GM23248 (cell line): ENCODE measurements around the gene DUSP16. TPM values are rescaled to one million over a fixed set of nuclear protein-coding genes. Genes with fewer than 3 reads are reported as not detected.

ENCODE experiments used
- DNase-seq: peaks from one replicate; pipeline ENCODE4 v3.0.0-alpha.2; 2015
- H2AFZ ChIP-seq: fragments of 200-600 bp; sonication (generic); 2 replicates; pipeline ENCODE4 v1.6.1; 2016; ENCODE audit warnings: antibody characterized with exemption
- H3F3A ChIP-seq: fragments of 200-600 bp; sonication (generic); 2 replicates; pipeline ENCODE4 v1.6.1; 2016; ENCODE audit warnings: mild to moderate bottlenecking, antibody characterized with exemption, mixed run types; ENCODE audit not compliant: insufficient read depth
- H3K27ac ChIP-seq: fragments of 200-600 bp; sonication (generic); 2 replicates; pipeline ENCODE4 v1.5.1; 2016; ENCODE audit warnings: mild to moderate bottlenecking
- H3K27me3 ChIP-seq: fragments of 200-600 bp; sonication (generic); replicated peaks from 2 replicates; pipeline ENCODE4 v1.6.1; 2016; ENCODE audit warnings: mild to moderate bottlenecking; ENCODE audit not compliant: insufficient read depth
- H3K36me3 ChIP-seq: fragments of 200-600 bp; sonication (generic); 2 replicates; pipeline ENCODE4 v1.6.1; 2016; ENCODE audit warnings: low read depth, mild to moderate bottlenecking
- H3K4me1 ChIP-seq: fragments of 200-600 bp; sonication (generic); 2 replicates; pipeline ENCODE4 v1.6.1; 2016; ENCODE audit warnings: mild to moderate bottlenecking; ENCODE audit not compliant: insufficient read depth
- H3K4me2 ChIP-seq: fragments of 200-600 bp; sonication (generic); one replicate; pipeline ENCODE4 v1.6.1; 2016; ENCODE audit warnings: mild to moderate bottlenecking; ENCODE audit not compliant: unreplicated experiment
- H3K4me3 ChIP-seq: fragments of 200-600 bp; sonication (generic); 2 replicates; pipeline ENCODE4 v1.5.1; 2016; ENCODE audit warnings: mild to moderate bottlenecking
- H3K79me2 ChIP-seq: fragments of 200-600 bp; sonication (generic); 2 replicates; pipeline ENCODE4 v1.6.1; 2016; ENCODE audit warnings: mild to moderate bottlenecking; ENCODE audit not compliant: insufficient read depth
- H3K9ac ChIP-seq: fragments of 200-600 bp; sonication (generic); 2 replicates; pipeline ENCODE4 v1.6.1; 2016; ENCODE audit warnings: mild to moderate bottlenecking
- H3K9me2 ChIP-seq: fragments of 200-600 bp; sonication (generic); 2 replicates; pipeline ENCODE4 v1.6.1; 2016; ENCODE audit warnings: mixed run types, mild to moderate bottlenecking, moderate library complexity; ENCODE audit not compliant: insufficient read depth
- H3K9me3 ChIP-seq: fragments of 200-600 bp; sonication (generic); one replicate; pipeline ENCODE4 v1.6.1; 2017; ENCODE audit warnings: low read depth
- H4K20me1 ChIP-seq: fragments of 200-600 bp; sonication (generic); 2 replicates; pipeline ENCODE4 v1.6.0; 2016; ENCODE audit not compliant: insufficient read depth
- EZH2 ChIP-seq: fragments of 200-600 bp; sonication (generic); IDR thresholded peaks from 2 replicates; pipeline ENCODE4 v1.6.1; 2018; ENCODE audit warnings: antibody characterized with exemption, mild to moderate bottlenecking; ENCODE audit not compliant: insufficient read depth, poor library complexity, severe bottlenecking
- EZH2phosphoT487 ChIP-seq: fragments of 200-600 bp; sonication (generic); IDR thresholded peaks from 2 replicates; pipeline ENCODE4 v1.6.1; 2018; ENCODE audit warnings: antibody characterized with exemption, moderate library complexity, mild to moderate bottlenecking, low read depth; ENCODE audit not compliant: insufficient read depth
- WGBS, 2 experiments: methylation state at CpG; one replicate each; pipeline ENCODE4 v1.1.6; 2015 to 2017; ENCODE audit warnings: low lambda C conversion rate in 2 of 2, low coverage in 1 of 2; ENCODE audit errors: missing lambda C conversion rate in 2 of 2; 5-methylcytosine and 5-hydroxymethylcytosine counted together
- in situ Hi-C: fragments of 300-500 bp; cut with MboI; formaldehyde crosslinking; loops from 2 replicates; pipeline ENCODE4 v1.15.0; 2020
- polyA plus RNA-seq: library from polyadenylated mRNA; unstranded; fragments of >200 nt; fragmentation: Nextera tagmentation; extraction: Ambion mirVana; gene quantifications from 2 replicates; pipeline ENCODE4 v1.2.1, GENCODE V29; 2016
- total RNA-seq: library from RNA; depleted of rRNA; stranded (reverse); fragments of >200 nt; shearing (Covaris generic); gene quantifications from 2 replicates; pipeline ENCODE4 v1.2.3, GENCODE V29; 2014

Gene DUSP16
- total and polyA plus RNA-seq, 2 experiments from 2014 or later = 1.1 to 2.8 TPM

- in situ Hi-C loops = no loop called here
- no peak for DNase-seq
- H3K4me2 ChIP-seq = no peak overlapping the region
- no peak overlapping the region for H3K4me3 ChIP-seq
- no peaks in the 10 kb centered on the region for H3K36me3 ChIP-seq
- H3K27me3 ChIP-seq = no peaks in the 10 kb centered on the region
- peaks cover 18% of the 10 kb centered on the region; the same call in 1 of the 2 replicates for H3F3A ChIP-seq
- 96 to 99% methylated on average over 2 of the region's 2 CpGs for WGBS, 2 experiments
- no peaks in the 10 kb centered on the region for H3K79me2 ChIP-seq
- no peak overlapping the region for H2AFZ ChIP-seq
- TF ChIP-seq EZH2phosphoT487 (no peak), EZH2 (no peak)
- H3K9ac ChIP-seq = no peak overlapping the region
- no peak overlapping the region for H3K27ac ChIP-seq
- peaks cover 13% of the 10 kb centered on the region for H3K4me1 ChIP-seq
- no peaks in the 10 kb centered on the region for H3K9me3 ChIP-seq
- H4K20me1 ChIP-seq = no peaks in the 10 kb centered on the region
- H3K9me2 ChIP-seq = no peaks in the 10 kb centered on the region
Observed at GRCh38 chr12:12445882-12446181, 116.8 kb downstream of the DUSP16 start.

- no peaks in the 10 kb centered on the region for H3K27me3 ChIP-seq
- no peaks in the 10 kb centered on the region for H4K20me1 ChIP-seq
- no peak overlapping the region for H3K9ac ChIP-seq
- H3K4me1 ChIP-seq = peaks cover 13% of the 10 kb centered on the region
- no peak overlapping the region for H3K4me2 ChIP-seq
- WGBS, 2 experiments = 96 to 97% methylated on average over 4 of the region's 4 CpGs
- H3K9me3 ChIP-seq = no peaks in the 10 kb centered on the region
- H3K4me3 ChIP-seq = no peak overlapping the region
- no peaks in the 10 kb centered on the region for H3K9me2 ChIP-seq
- no peak overlapping the region for H2AFZ ChIP-seq
- TF ChIP-seq EZH2phosphoT487 (no peak), EZH2 (no peak)
- no peaks in the 10 kb centered on the region for H3K36me3 ChIP-seq
- no peak overlapping the region for H3K27ac ChIP-seq
- H3K79me2 ChIP-seq = no peaks in the 10 kb centered on the region
- peaks cover 18% of the 10 kb centered on the region; the same call in 1 of the 2 replicates for H3F3A ChIP-seq
- DNase-seq = no peak
- in situ Hi-C loops = no loop called here
Observed at GRCh38 chr12:12445165-12445881, 117.3 kb downstream of the DUSP16 start.

DNA sequence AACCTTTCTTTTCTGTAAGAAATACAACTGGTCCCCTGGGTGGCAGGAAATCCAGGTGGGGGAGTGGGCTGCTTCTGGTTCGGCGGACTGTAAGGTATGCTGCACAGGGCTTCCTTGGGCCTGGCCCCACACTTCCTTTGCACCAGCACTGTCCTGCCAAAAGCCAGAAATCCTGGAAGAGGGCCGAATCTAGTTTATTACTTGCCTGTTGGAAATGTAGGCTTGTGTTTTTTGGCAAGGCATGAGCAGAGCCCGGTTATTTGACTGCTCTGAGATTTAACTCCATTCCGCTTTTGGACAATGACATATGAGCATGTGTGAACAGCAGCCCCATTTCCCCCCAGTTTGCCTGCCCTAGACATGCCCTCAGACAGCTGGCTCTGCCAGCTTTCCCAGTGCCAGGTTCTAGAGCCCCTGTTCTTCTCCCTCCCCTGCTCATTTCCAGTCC, 119.2 kb downstream of the DUSP16 start:
- H3F3A ChIP-seq = peaks cover 18% of the 10 kb centered on the region; the same call in 1 of the 2 replicates
- no peak overlapping the region for H2AFZ ChIP-seq
- 60 to 65% methylated on average over 5 of the region's 5 CpGs for WGBS, 2 experiments
- H3K4me2 ChIP-seq = no peak overlapping the region
- H4K20me1 ChIP-seq = no peaks in the 10 kb centered on the region
- no peaks in the 10 kb centered on the region for H3K9me2 ChIP-seq
- DNase-seq = no peak
- in situ Hi-C loops = no loop called here
- no peak overlapping the region for H3K4me3 ChIP-seq
- no peaks in the 10 kb centered on the region for H3K9me3 ChIP-seq
- H3K36me3 ChIP-seq = no peaks in the 10 kb centered on the region
- no peaks in the 10 kb centered on the region for H3K79me2 ChIP-seq
- H3K27ac ChIP-seq = no peak overlapping the region
- H3K4me1 ChIP-seq = peaks cover 13% of the 10 kb centered on the region
- no peak for TF ChIP-seq EZH2phosphoT487
- TF ChIP-seq EZH2 = no peak
- no peak overlapping the region for H3K9ac ChIP-seq
- no peaks in the 10 kb centered on the region for H3K27me3 ChIP-seq

DNA sequence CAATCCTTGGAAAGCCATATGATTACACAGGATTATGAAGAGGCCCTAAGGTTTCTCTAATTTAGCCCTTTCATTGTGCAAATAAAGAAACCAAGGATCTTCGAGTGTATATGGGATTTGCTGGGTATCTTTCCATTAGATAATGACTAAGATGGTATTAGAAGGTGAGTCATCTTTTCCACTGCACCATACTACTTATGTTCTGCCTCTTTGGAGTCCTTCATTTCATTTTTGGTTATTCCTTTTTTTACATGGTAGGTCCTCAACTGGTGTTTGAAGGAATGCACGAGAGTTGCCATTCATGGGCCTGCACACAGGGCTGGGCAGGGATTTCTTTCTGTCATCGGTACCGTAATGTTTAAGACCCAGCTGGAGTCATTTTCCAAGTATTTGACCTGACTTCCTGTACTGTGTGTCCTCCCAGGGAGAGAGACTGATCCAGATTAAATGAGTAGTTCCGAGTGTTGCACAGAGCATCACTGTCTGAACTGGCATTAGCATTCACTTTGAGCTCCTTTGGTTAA, 120.1 kb downstream of the DUSP16 start:
- in situ Hi-C loops = no loop called here
- Histone ChIP-seq H3K4me1 (peaks cover 13% of the 10 kb centered on the region), H3K9me2 (no peaks in the 10 kb centered on the region), H3K4me3 (no peak overlapping the region), H3K9me3 (no peaks in the 10 kb centered on the region), H3K27me3 (no peaks in the 10 kb centered on the region), H2AFZ (no peak overlapping the region), H3K36me3 (no peaks in the 10 kb centered on the region), H3K27ac (no peak overlapping the region), H3K9ac (no peak overlapping the region), H4K20me1 (no peaks in the 10 kb centered on the region), H3K4me2 (no peak overlapping the region), H3K79me2 (no peaks in the 10 kb centered on the region), H3F3A (peaks cover 18% of the 10 kb centered on the region; the same call in 1 of the 2 replicates)
- TF ChIP-seq EZH2 (no peak), EZH2phosphoT487 (no peak)
- 83 to 86% methylated on average over 5 of the region's 5 CpGs for WGBS, 2 experiments
- peak; percentile 74 for DNase-seq
